ENCODE data around the gene UBR3. TPM values are rescaled to one million over a fixed set of nuclear protein-coding genes. Genes with fewer than 3 reads are reported as not detected.

UBR3 gene
- total RNA-seq, 1 experiment from 2014 or later: 16.4 TPM

DNA sequence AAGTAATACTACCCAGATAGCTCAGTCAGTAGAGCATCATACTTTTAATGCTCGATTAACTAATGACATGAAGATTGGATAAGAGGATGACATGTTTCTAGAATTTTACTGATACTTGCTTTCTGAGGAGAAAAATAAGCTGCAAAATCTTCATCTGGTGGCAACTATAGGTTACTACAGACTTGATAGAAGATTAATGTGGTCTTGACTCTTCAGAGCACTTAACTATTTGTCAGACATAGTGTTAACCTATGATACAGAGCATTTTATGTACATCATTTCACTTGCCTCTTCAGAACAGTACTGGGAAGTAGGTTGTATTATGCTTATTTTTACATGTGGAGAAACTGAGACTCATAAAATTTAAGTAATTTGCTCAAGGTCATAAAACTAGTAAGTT, 83.9 kb downstream of the UBR3 start:
- POLR2A ChIA-PET: no interaction called here
- ATAC-seq: no peak

DNA sequence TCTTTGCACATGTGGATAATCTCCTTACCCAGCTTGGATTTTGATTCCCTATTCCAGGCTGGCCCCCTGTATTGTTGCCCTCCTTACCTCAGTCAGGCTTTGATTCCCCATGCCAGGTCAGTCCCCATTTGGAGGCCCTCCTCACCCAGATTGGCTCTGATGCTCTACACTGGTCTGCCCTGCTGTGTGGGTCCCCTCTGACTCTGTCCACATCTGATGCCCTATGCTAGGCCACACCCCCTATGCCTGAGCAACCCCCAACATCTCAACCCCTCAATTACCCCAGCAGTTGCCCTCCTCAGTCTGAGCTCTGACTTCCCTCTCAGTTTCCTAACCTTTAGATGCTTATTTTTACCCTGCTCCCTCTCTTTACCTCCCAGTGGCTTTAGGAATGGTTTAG, 89.4 kb downstream of the UBR3 start:
- Mint-ChIP-seq H3K27me3 (ENCODE audit: low read depth) (no peaks in the 10 kb centered on the region), H3K4me1 (no peaks in the 10 kb centered on the region), H3K27ac (no peak overlapping the region), H3K9me3 (no peaks in the 10 kb centered on the region), H3K36me3 (no peaks in the 10 kb centered on the region), H3K4me3 (no peak overlapping the region)
- CTCF ChIA-PET: no interaction called here
- POLR2A ChIA-PET: no interaction called here
- no peak for DNase-seq (ENCODE audit: low spot score)
- peak; percentile 51 for ATAC-seq
- TF ChIP-seq SMAD3 (CRISPR knock-in tag; IDR thresholded peaks at IDR 0.05; ENCODE audit: borderline replicate concordance) (no peak), ZNF219 (CRISPR knock-in tag; IDR thresholded peaks at IDR 0.05; ENCODE audit: borderline replicate concordance) (no peak), ZBTB21 (CRISPR knock-in tag; IDR thresholded peaks at IDR 0.05; ENCODE audit: borderline replicate concordance) (no peak), FOXK1 (CRISPR knock-in tag; IDR thresholded peaks at IDR 0.05) (no peak), CREB1 (CRISPR knock-in tag; IDR thresholded peaks at IDR 0.05) (no peak), TEAD1 (CRISPR knock-in tag; IDR thresholded peaks at IDR 0.05) (no peak), ZNF232 (CRISPR knock-in tag; IDR thresholded peaks at IDR 0.05) (no peak), GTF2I (CRISPR knock-in tag; conservative IDR thresholded peaks at IDR 0.05) (no peak), SMAD4 (CRISPR knock-in tag; IDR thresholded peaks at IDR 0.05) (no peak), GABPB1 (CRISPR knock-in tag; IDR thresholded peaks at IDR 0.05) (no peak), JAZF1 (CRISPR knock-in tag; IDR thresholded peaks at IDR 0.05) (no peak)
- TF ChIP-seq, protein P1, sequence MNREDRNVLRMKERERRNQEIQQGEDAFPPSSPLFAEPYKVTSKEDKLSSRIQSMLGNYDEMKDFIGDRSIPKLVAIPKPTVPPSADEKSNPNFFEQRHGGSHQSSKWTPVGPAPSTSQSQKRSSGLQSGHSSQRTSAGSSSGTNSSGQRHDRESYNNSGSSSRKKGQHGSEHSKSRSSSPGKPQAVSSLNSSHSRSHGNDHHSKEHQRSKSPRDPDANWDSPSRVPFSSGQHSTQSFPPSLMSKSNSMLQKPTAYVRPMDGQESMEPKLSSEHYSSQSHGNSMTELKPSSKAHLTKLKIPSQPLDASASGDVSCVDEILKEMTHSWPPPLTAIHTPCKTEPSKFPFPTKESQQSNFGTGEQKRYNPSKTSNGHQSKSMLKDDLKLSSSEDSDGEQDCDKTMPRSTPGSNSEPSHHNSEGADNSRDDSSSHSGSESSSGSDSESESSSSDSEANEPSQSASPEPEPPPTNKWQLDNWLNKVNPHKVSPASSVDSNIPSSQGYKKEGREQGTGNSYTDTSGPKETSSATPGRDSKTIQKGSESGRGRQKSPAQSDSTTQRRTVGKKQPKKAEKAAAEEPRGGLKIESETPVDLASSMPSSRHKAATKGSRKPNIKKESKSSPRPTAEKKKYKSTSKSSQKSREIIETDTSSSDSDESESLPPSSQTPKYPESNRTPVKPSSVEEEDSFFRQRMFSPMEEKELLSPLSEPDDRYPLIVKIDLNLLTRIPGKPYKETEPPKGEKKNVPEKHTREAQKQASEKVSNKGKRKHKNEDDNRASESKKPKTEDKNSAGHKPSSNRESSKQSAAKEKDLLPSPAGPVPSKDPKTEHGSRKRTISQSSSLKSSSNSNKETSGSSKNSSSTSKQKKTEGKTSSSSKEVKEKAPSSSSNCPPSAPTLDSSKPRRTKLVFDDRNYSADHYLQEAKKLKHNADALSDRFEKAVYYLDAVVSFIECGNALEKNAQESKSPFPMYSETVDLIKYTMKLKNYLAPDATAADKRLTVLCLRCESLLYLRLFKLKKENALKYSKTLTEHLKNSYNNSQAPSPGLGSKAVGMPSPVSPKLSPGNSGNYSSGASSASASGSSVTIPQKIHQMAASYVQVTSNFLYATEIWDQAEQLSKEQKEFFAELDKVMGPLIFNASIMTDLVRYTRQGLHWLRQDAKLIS (CRISPR knock-in tag; IDR thresholded peaks at IDR 0.05; ENCODE audit: borderline replicate concordance): no peak
- TF ChIP-seq, protein P2, sequence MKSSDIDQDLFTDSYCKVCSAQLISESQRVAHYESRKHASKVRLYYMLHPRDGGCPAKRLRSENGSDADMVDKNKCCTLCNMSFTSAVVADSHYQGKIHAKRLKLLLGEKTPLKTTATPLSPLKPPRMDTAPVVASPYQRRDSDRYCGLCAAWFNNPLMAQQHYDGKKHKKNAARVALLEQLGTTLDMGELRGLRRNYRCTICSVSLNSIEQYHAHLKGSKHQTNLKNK (CRISPR knock-in tag; IDR thresholded peaks at IDR 0.05): no peak
- TF ChIP-seq, protein P3, sequence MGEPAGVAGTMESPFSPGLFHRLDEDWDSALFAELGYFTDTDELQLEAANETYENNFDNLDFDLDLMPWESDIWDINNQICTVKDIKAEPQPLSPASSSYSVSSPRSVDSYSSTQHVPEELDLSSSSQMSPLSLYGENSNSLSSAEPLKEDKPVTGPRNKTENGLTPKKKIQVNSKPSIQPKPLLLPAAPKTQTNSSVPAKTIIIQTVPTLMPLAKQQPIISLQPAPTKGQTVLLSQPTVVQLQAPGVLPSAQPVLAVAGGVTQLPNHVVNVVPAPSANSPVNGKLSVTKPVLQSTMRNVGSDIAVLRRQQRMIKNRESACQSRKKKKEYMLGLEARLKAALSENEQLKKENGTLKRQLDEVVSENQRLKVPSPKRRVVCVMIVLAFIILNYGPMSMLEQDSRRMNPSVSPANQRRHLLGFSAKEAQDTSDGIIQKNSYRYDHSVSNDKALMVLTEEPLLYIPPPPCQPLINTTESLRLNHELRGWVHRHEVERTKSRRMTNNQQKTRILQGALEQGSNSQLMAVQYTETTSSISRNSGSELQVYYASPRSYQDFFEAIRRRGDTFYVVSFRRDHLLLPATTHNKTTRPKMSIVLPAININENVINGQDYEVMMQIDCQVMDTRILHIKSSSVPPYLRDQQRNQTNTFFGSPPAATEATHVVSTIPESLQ (CRISPR knock-in tag; IDR thresholded peaks at IDR 0.05): no peak
- TF ChIP-seq, protein P4, sequence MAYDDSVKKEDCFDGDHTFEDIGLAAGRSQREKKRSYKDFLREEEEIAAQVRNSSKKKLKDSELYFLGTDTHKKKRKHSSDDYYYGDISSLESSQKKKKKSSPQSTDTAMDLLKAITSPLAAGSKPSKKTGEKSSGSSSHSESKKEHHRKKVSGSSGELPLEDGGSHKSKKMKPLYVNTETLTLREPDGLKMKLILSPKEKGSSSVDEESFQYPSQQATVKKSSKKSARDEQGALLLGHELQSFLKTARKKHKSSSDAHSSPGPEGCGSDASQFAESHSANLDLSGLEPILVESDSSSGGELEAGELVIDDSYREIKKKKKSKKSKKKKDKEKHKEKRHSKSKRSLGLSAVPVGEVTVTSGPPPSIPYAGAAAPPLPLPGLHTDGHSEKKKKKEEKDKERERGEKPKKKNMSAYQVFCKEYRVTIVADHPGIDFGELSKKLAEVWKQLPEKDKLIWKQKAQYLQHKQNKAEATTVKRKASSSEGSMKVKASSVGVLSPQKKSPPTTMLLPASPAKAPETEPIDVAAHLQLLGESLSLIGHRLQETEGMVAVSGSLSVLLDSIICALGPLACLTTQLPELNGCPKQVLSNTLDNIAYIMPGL (CRISPR knock-in tag; IDR thresholded peaks at IDR 0.05): no peak

More for the DNA sequence above, 83.9 kb downstream of the UBR3 start:
- no peaks in the 10 kb centered on the region for H3K27me3 Mint-ChIP-seq (ENCODE audit: low read depth)
- TF ChIP-seq, protein P5, sequence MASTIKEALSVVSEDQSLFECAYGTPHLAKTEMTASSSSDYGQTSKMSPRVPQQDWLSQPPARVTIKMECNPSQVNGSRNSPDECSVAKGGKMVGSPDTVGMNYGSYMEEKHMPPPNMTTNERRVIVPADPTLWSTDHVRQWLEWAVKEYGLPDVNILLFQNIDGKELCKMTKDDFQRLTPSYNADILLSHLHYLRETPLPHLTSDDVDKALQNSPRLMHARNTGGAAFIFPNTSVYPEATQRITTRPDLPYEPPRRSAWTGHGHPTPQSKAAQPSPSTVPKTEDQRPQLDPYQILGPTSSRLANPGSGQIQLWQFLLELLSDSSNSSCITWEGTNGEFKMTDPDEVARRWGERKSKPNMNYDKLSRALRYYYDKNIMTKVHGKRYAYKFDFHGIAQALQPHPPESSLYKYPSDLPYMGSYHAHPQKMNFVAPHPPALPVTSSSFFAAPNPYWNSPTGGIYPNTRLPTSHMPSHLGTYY (CRISPR knock-in tag; IDR thresholded peaks at IDR 0.05): no peak
- TF ChIP-seq, protein P6, sequence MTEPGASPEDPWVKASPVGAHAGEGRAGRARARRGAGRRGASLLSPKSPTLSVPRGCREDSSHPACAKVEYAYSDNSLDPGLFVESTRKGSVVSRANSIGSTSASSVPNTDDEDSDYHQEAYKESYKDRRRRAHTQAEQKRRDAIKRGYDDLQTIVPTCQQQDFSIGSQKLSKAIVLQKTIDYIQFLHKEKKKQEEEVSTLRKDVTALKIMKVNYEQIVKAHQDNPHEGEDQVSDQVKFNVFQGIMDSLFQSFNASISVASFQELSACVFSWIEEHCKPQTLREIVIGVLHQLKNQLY (CRISPR knock-in tag; IDR thresholded peaks at IDR 0.05): no peak
- TF ChIP-seq SMAD3 (CRISPR knock-in tag; IDR thresholded peaks at IDR 0.05; ENCODE audit: borderline replicate concordance): no peak
- TF ChIP-seq JAZF1 (CRISPR knock-in tag; IDR thresholded peaks at IDR 0.05): no peak
- TF ChIP-seq RORB (CRISPR knock-in tag; IDR thresholded peaks at IDR 0.05): no peak
- TF ChIP-seq, protein P4 (CRISPR knock-in tag; IDR thresholded peaks at IDR 0.05): no peak
- TF ChIP-seq ZNF121 (CRISPR knock-in tag; IDR thresholded peaks at IDR 0.05): no peak
- H3K4me1 Mint-ChIP-seq: no peaks in the 10 kb centered on the region
- H3K27ac Mint-ChIP-seq: no peak overlapping the region
- no peak for DNase-seq (ENCODE audit: low spot score)
- H3K36me3 Mint-ChIP-seq: no peaks in the 10 kb centered on the region
- H3K9me3 Mint-ChIP-seq: no peaks in the 10 kb centered on the region
- H3K4me3 Mint-ChIP-seq: no peak overlapping the region
- CTCF ChIA-PET: no interaction called here

Data from WTC11 (cell line).